Mucosa of stomach (tissue), 1 donor: ENCODE measurements around the gene P3R3URF.

Experiments used
- H3K27me3 ChIP-seq: one replicate; pipeline ENCODE4 v1.7.0; 2013; ENCODE audit warnings: mild to moderate bottlenecking, low read length; ENCODE audit not compliant: control insufficient read depth, insufficient read depth
- H3K36me3 ChIP-seq: one replicate; pipeline ENCODE4 v1.7.0; 2013; ENCODE audit warnings: low read length; ENCODE audit not compliant: control insufficient read depth, insufficient read depth
- H3K4me1 ChIP-seq: one replicate; pipeline ENCODE4 v1.7.0; 2013; ENCODE audit warnings: mild to moderate bottlenecking, low read length; ENCODE audit not compliant: control insufficient read depth, insufficient read depth
- H3K4me3 ChIP-seq: one replicate; pipeline ENCODE4 v1.7.0; 2013; ENCODE audit warnings: low read length
- H3K9ac ChIP-seq: one replicate; pipeline ENCODE4 v1.7.0; 2013; ENCODE audit warnings: mild to moderate bottlenecking, low read length, moderate library complexity
- H3K9me3 ChIP-seq: one replicate; pipeline ENCODE4 v1.7.0; 2013; ENCODE audit warnings: mild to moderate bottlenecking, low read length, moderate library complexity; ENCODE audit not compliant: control insufficient read depth
- donor health status: Pancreatic carcinoma.

Gene P3R3URF

DNA sequence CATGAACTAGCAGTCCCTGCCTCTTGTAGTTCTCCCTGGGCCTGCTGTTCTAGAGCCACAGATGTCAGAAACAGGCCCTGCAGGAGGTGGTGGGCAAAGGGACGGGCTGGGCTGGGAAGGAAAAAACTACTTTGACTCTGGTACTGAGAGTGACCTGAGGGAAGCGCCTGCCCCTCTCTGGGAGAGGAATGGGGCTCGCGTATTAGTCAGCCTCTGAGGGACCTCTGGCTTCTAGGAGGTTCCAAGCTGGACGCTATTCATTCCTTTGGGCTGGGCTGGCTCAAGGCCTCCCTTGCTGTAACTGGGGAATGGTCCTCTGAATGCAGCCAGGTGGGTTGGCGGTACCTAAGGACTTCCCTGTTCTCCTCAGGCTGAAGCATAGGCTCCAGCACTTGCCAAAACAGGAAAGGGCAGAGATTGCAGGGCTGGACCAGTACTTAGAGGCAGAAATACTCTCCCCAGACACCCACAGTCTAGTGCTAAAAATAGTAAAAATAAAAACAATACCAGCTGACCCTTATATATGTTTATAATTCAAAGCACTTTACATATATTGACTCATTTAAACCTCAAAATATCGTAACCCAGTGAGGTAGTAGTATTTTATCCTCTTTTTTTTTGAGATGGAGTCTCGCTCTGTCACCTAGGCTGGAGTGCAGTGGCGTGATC is 14.9 kb upstream of the P3R3URF start:
- Histone ChIP-seq H3K27me3 (no peaks in the 10 kb centered on the region), H3K4me3 (no peak overlapping the region), H3K9ac (no peak overlapping the region), H3K36me3 (peaks cover 26% of the 10 kb centered on the region), H3K9me3 (no peaks in the 10 kb centered on the region), H3K4me1 (peaks cover 31% of the 10 kb centered on the region)

DNA sequence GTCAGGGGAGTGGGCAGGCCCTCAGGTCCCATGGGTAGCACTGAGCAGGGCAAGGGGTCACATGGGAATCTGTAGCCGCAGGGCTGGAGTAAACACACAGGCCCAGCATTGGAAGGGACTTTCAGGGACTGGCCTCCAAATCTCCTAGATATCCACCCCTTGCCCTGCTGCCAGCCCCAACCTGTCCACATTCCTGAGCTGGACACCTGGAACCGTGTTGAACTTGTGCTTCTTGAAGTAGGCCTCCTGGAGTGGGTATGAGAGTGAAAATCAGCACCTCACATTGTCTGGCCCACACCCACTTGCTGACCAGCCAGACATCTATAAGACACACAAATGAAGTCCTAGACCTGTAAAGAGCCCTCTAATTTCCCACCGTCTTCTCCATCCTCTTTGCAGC is 14.3 kb upstream of the P3R3URF start:
- peaks cover 37% of the 10 kb centered on the region for H3K4me1 ChIP-seq
- peak overlapping the region; percentile 4 for H3K9ac ChIP-seq
- no peak overlapping the region for H3K4me3 ChIP-seq
- no peaks in the 10 kb centered on the region for H3K27me3 ChIP-seq
- peaks cover 28% of the 10 kb centered on the region for H3K36me3 ChIP-seq
- H3K9me3 ChIP-seq, result no peaks in the 10 kb centered on the region

DNA sequence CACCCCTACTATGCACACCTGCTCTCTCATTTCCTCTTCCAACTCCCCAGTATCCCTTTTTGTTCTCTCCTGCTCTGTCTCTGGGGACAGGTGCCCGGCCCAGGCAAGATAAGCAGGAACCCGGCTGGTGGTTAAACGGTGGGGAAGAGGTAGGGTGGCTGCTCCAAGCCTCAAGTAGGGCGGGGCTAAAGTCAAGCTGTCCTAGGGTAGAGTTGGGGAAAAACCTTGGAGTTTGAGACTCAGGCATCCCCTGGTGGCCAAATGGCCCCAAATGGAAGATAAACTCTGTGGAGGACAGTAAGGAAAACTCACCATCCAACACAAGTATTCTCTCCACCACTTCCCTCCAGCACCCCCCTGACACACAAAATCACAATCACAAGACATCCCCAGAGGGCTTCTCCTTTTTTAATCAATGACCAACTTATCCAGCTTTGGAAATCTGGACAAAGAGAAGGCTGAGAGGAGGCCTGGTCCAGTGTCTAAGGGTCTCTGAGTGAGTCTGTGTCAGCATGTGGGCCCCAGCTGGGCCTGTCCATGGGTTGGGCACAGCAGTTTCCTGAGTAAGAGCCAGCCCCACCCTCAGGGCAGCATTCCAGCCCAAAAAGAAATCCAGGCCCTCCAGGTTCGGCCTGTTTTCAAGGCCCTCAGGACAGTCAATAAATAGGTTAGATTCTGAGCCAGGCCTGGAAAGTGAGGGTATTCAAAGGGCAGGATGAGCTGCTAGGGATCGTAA is 12.2 kb upstream of the P3R3URF start:
- H3K9me3 ChIP-seq, result no peaks in the 10 kb centered on the region
- H3K4me3 ChIP-seq, result no peak overlapping the region
- H3K9ac ChIP-seq, result peak overlapping the region; percentile 66
- no peaks in the 10 kb centered on the region for H3K27me3 ChIP-seq
- peaks cover 58% of the 10 kb centered on the region for H3K4me1 ChIP-seq
- peaks cover 36% of the 10 kb centered on the region for H3K36me3 ChIP-seq

DNA sequence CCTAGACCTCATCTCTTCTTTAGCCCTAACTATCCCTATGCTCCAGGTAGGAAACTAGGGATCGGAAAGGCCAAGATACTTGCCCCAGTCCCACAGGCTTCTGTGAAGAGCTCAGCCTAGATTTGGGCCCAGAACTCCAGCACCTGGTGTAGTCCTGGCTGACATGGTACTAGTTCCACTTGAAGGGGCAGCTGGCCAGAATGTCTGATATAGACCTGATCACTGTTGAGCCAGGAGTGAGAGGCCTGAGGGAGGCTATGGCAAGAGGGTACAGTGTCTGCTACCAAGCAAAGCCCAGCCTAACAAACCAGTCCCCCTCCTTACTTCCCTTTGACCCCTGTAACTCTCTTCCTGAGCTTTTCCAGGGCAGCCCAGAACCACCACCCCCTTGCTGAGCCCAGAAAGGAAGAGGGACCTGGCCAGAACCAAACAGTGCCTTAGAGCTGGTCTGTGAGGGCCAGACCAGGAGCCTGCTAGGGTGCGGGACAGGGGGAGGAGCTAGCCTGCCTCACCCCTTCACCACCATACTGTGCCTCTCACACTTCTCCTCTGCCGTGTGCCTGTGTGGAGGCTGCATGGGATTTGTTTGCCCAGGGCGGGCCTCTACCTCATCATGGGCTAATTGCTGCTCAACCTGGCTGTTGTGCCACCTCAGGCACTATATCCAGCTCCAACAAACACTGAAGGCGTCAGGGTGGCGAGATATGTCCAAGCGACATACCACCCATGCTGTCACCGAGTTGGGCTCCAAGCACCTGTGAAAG is 11.0 kb upstream of the P3R3URF start:
- Histone ChIP-seq H3K9ac (peak overlapping the region; percentile 66), H3K36me3 (peaks cover 32% of the 10 kb centered on the region), H3K4me1 (peaks cover 60% of the 10 kb centered on the region), H3K27me3 (no peaks in the 10 kb centered on the region), H3K9me3 (no peaks in the 10 kb centered on the region), H3K4me3 (no peak overlapping the region)

DNA sequence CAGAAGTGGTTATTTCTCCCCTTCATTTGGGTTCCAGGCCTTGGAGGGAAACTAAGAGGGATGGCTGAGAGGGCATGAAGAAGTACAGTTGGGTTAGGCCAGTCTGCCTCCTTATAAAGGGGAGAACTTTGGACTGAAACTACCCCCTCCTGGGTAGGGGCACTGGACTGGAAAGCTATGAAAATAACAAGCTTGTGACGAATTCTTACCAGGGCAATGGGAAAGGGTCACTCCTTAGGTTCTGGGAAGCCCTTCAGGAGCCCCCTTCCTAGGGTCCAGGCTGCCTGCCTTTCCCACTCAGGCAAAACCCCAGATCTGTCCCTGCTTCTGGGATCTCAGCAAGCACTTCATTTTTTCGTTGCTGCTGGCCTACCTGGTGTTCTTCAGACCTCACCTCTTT is 9.8 kb upstream of the P3R3URF start:
- Histone ChIP-seq H3K36me3 (peaks cover 33% of the 10 kb centered on the region), H3K4me3 (no peak overlapping the region), H3K9ac (peak overlapping the region; percentile 11), H3K4me1 (peaks cover 61% of the 10 kb centered on the region), H3K27me3 (no peaks in the 10 kb centered on the region), H3K9me3 (no peaks in the 10 kb centered on the region)

DNA sequence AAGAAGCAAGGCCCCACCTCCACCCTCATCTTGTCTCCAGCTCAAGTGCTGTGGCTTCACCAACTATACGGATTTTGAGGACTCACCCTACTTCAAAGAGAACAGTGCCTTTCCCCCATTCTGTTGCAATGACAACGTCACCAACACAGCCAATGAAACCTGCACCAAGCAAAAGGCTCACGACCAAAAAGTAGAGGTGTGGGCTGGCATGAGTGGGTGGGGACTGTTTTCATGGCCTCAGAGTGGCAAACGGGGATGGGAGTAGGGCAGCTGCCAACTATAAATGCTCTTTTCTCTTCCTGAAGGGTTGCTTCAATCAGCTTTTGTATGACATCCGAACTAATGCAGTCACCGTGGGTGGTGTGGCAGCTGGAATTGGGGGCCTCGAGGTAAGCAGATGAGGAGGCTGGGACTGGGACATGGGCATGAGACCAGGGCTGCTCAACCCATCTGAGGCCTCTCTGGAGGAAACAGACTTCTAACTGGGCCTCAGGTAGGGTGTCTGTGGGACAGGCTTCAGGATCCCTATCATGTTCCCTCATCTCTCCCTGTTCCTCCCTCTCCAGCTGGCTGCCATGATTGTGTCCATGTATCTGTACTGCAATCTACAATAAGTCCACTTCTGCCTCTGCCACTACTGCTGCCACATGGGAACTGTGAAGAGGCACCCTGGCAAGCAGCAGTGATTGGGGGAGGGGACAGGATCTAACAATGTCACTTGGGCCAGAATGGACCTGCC is 8.8 kb upstream of the P3R3URF start:
- Histone ChIP-seq H3K27me3 (no peaks in the 10 kb centered on the region), H3K4me3 (no peak overlapping the region), H3K4me1 (peaks cover 65% of the 10 kb centered on the region), H3K9ac (peak overlapping the region; percentile 11), H3K9me3 (no peaks in the 10 kb centered on the region), H3K36me3 (peaks cover 28% of the 10 kb centered on the region)

DNA sequence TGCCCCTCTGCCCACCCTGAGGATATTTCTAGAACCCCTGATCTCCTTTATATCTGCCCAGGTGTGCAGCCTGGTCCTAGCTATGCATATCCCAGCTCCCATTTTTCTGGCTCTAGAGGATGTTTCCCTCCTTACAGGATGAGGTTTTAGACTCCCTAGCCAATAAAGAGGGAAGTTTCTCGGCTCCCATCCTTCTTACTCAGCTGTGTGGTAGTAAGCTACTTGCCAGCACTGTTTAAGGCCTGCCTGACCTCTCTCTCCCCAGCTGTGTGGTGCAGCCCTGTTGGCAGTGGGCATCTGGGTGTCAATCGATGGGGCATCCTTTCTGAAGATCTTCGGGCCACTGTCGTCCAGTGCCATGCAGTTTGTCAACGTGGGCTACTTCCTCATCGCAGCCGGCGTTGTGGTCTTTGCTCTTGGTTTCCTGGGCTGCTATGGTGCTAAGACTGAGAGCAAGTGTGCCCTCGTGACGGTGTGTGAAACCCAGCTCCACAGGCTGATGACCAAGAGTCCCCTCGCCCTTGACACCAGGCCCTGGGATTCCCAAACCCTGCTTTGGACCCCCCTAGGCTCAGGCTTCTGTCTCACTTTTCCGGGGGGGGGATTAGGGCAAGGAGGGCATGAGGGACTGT is 7.8 kb upstream of the P3R3URF start:
- H3K4me1 ChIP-seq, result peaks cover 57% of the 10 kb centered on the region
- H3K4me3 ChIP-seq, result peak overlapping the region; percentile 38
- no peaks in the 10 kb centered on the region for H3K27me3 ChIP-seq

DNA sequence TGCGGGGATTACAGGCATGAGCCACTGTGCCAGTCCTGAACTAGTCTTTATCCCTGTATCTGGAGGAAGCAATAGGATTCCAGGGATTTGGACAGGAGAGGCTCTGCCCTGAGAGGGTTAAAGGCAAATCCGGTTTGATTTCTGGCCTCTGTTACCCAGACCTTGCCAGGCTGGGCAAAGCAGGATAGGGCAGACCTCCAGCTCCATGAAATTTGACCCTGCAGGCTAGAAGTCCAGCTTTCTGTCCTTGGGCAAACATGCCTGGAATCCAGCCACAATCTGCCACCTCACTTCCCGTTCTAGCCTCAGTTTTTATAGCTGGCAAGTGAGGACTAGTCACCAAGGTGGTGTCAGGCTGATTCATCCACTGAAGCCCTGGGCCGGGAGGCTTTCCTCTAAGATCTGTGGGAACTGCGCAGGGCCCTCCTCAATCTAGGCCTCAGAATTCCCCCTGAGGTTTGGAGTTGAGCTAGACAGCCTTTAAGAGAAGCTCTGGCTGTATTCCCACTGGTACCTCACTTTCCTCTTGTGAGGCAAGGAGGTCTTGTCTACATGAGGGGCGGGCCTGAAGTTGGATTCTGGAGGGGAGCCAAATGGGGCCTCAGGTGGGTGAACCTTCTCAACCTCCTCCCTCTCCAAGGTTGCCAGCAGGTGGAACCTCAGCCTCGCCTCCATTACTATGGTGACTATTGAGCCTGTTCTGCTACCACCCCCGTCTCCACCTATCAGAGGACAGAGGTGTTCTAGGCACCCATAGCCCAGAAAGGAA is 7.0 kb upstream of the P3R3URF start:
- Histone ChIP-seq H3K4me1 (peaks cover 50% of the 10 kb centered on the region), H3K4me3 (peak overlapping the region; percentile 38), H3K36me3 (peaks cover 28% of the 10 kb centered on the region), H3K9ac (peak overlapping the region; percentile 93), H3K9me3 (no peaks in the 10 kb centered on the region), H3K27me3 (no peaks in the 10 kb centered on the region)

More for the DNA sequence above, 7.8 kb upstream of the P3R3URF start:
- H3K9me3 ChIP-seq, result no peaks in the 10 kb centered on the region
- H3K36me3 ChIP-seq, result peaks cover 28% of the 10 kb centered on the region
- H3K9ac ChIP-seq, result peak overlapping the region; percentile 93

DNA sequence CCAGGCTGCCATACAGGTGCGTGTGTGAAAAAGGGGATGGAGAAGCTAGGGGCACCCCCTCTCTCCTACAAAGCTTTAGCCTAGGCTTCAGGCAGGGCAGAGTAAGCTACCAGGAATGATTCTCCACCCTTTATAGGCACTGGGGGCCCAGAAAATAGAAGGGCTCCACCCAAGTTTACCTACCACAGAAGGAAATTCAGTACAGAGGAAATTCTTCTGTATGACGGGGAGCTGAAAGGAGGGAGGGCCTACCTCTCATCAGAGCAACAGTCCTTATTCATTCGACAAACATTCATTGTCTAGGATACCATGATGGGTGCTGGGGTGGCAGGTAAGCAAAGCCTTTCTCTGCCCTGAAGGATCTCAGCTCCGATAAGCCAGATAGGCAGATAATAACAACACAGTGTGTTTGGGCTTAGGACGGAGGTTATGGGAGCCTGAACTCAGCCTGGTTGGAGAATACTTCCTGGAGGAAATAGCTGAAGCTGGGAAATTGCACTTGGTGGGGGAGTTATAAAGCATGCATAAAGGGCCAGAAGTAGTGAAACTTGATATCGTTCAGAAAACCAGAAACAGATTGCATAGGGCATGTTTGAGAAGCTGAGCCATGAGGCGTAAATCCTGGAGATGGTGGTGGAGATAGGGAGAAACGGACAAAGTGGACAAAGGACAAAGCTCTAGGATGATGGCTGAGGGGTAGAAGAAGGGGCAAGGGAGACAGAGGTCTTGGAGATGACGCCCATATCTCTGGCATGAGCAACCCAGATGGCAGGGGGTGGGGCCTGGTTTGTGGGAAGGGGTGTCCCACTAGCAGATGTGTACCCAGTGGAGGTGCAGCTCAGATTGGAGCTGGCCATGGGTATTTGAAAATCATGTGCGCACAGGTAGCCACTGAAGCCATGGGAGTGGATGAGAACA is 5.3 kb upstream of the P3R3URF start:
- Histone ChIP-seq H3K4me3 (peak overlapping the region; percentile 74), H3K9me3 (no peaks in the 10 kb centered on the region), H3K27me3 (no peaks in the 10 kb centered on the region), H3K9ac (peak overlapping the region; percentile 93), H3K36me3 (peaks cover 25% of the 10 kb centered on the region), H3K4me1 (peaks cover 35% of the 10 kb centered on the region)

DNA sequence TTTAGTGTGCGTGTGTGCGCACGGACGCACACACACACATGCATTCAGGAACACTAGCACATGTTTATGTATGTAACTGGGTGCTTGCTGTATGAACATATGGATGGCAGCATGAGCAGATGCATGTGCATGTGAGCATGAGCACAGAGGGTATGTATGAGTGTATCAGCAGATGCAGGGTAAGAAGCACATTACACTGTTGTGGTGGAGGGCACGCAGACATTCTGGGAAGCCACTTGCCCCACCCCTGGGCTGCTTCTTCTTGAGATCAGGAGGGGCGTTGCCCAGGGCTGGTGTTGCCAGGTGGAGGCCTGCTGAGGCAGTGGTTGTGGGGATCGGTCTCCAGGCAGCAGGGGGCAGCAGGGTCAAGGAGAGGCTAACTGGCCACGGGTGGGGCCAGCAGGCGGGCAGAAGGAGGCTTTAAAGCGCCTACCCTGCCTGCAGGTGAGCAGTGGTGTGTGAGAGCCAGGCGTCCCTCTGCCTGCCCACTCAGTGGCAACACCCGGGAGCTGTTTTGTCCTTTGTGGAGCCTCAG is 3.9 kb upstream of the P3R3URF start:
- H3K36me3 ChIP-seq, result peaks cover 17% of the 10 kb centered on the region
- no peaks in the 10 kb centered on the region for H3K27me3 ChIP-seq
- no peaks in the 10 kb centered on the region for H3K9me3 ChIP-seq
- peaks cover 24% of the 10 kb centered on the region for H3K4me1 ChIP-seq
- peak overlapping the region; percentile 93 for H3K9ac ChIP-seq
- H3K4me3 ChIP-seq, result peak overlapping the region; percentile 74
